H1 (cell line): ENCODE measurements around the gene TRAF3. TPM values are rescaled to one million over a fixed set of nuclear protein-coding genes. Genes with fewer than 3 reads are reported as not detected.

Experiments
- CTCF ChIA-PET: fragments of 300-600 bp; sonication (Branson Sonifier 250); formaldehyde crosslinking; loops from one replicate; lab custom pipeline; 2021; ENCODE audit not compliant: partially characterized antibody; lab: Charles Lee
- POLR2A ChIA-PET: fragments of 300-600 bp; sonication (Branson Sonifier 250); formaldehyde crosslinking; loops from one replicate; lab custom pipeline; 2021; ENCODE audit warnings: inconsistent platforms; ENCODE audit not compliant: partially characterized antibody; lab: Charles Lee
- DNase-seq, 2 experiments: peaks; one replicate each; pipeline versions ENCODE4 v3.0.0 to v3.0.0-alpha.2; 2010 to 2022; ENCODE audit warnings: low spot score in 2 of 2, low read depth in 1 of 2, mixed read lengths in 1 of 2
- FAIRE-seq: peaks from 2 replicates; lab custom pipeline; 2011; peaks lifted over from hg19 to GRCh38; lab: Jason Lieb, UNC
- H2AFZ ChIP-seq: 2 replicates; pipeline ENCODE4 v1.8.1; 2012; ENCODE audit warnings: low read length, inconsistent platforms
- H2AK5ac ChIP-seq: 2 replicates; pipeline ENCODE4 v1.6.1; 2013; ENCODE audit warnings: low read depth, low read length
- H2BK120ac ChIP-seq: replicated peaks from 2 replicates; pipeline ENCODE3; 2013; ENCODE audit warnings: low read depth, low read length, inconsistent platforms
- H2BK12ac ChIP-seq: 2 replicates; pipeline ENCODE4 v1.6.1; 2013; ENCODE audit warnings: low read depth, low read length
- H2BK15ac ChIP-seq: 2 replicates; pipeline ENCODE4 v1.6.1; 2013; ENCODE audit warnings: low read length
- H2BK20ac ChIP-seq: 2 replicates; pipeline ENCODE4 v1.6.1; 2013; ENCODE audit warnings: low read length
- H2BK5ac ChIP-seq: 2 replicates; pipeline ENCODE4 v1.6.1; 2013; ENCODE audit warnings: low read depth, low read length
- H3K14ac ChIP-seq: 2 replicates; pipeline ENCODE4 v1.6.1; 2013; ENCODE audit warnings: inconsistent platforms; ENCODE audit not compliant: insufficient read length
- H3K18ac ChIP-seq: 2 replicates; pipeline ENCODE4 v1.6.1; 2013; ENCODE audit warnings: low read length; ENCODE audit errors: extremely low read depth
- H3K23ac ChIP-seq: 2 replicates; pipeline ENCODE4 v1.6.1; 2013; ENCODE audit warnings: inconsistent platforms; ENCODE audit not compliant: insufficient read length
- H3K23me2 ChIP-seq: 2 replicates; pipeline ENCODE4 v1.6.1; 2013; ENCODE audit warnings: low read depth, low read length
- H3K27ac ChIP-seq: 2 replicates; pipeline ENCODE4 v1.6.1; 2011; ENCODE audit warnings: low read depth, low read length, inconsistent platforms
- H3K27me3 ChIP-seq, 4 experiments: replicated peaks in 1 of 4; 1 replicate in 1 of 4; 2 replicates in 3 of 4; pipeline versions ENCODE4 v1.6.1 to v1.8.1; 2011 to 2013; ENCODE audit warnings: low read length in 3 of 4, mild to moderate bottlenecking in 3 of 4, inconsistent platforms in 2 of 4, mixed read lengths in 2 of 4, moderate library complexity in 1 of 4; ENCODE audit not compliant: control insufficient read depth in 3 of 4, insufficient read depth in 3 of 4; ENCODE audit errors: extremely low read depth in 1 of 4
- H3K36me3 ChIP-seq, 4 experiments: 2 replicates each; pipeline versions ENCODE4 v1.6.1 to v1.8.1; 2011 to 2013; ENCODE audit warnings: mild to moderate bottlenecking in 4 of 4, low read length in 3 of 4, moderate library complexity in 2 of 4, control low read depth in 1 of 4, inconsistent platforms in 1 of 4; ENCODE audit not compliant: insufficient read depth in 4 of 4, control insufficient read depth in 2 of 4
- H3K4ac ChIP-seq: replicated peaks from 2 replicates; pipeline ENCODE3; 2013; ENCODE audit warnings: low read length, low read depth, mixed read lengths, inconsistent platforms; ENCODE audit not compliant: insufficient read length
- H3K4me1 ChIP-seq, 4 experiments: replicated peaks in 1 of 4; 1 replicate in 1 of 4; 2 replicates in 3 of 4; pipeline versions ENCODE4 v1.6.1 to v1.8.1; 2011 to 2013; ENCODE audit warnings: low read length in 3 of 4, inconsistent platforms in 2 of 4, mixed read lengths in 1 of 4; ENCODE audit not compliant: insufficient read depth in 4 of 4, control insufficient read depth in 3 of 4
- H3K4me2 ChIP-seq, 2 experiments: 2 replicates each; pipeline versions ENCODE4 v1.6.1 to v1.8.1; 2011 to 2013; ENCODE audit warnings: low read depth in 2 of 2, low read length in 2 of 2, control low read depth in 1 of 2, inconsistent platforms in 1 of 2, mild to moderate bottlenecking in 1 of 2; ENCODE audit not compliant: insufficient read depth in 1 of 2
- H3K4me3 ChIP-seq, 4 experiments: fragments of 200-600, 300-600 bp in 1 of 4; sonication (generic), shearing (Covaris generic), sonication (Bioruptor Twin) in 1 of 4; 2 replicates each; pipeline versions ENCODE4 v1.5.1 to v1.8.1; 2011 to 2016; ENCODE audit warnings: low read length in 4 of 4, low read depth in 3 of 4, control low read depth in 2 of 4, inconsistent platforms in 2 of 4, mild to moderate bottlenecking in 2 of 4, mixed read lengths in 1 of 4, moderate library complexity in 1 of 4; ENCODE audit not compliant: insufficient read depth in 2 of 4; ENCODE audit errors: extremely low read depth in 1 of 4
- H3K56ac ChIP-seq: replicated peaks from 2 replicates; pipeline ENCODE3; 2013; ENCODE audit warnings: low read depth, mild to moderate bottlenecking, mixed read lengths, low read length, inconsistent platforms; ENCODE audit not compliant: insufficient read length
- H3K79me1 ChIP-seq: 2 replicates; pipeline ENCODE4 v1.6.1; 2013; ENCODE audit warnings: low read depth, low read length, control low read depth
- H3K79me2 ChIP-seq, 2 experiments: 2 replicates each; pipeline versions ENCODE4 v1.6.1 to v1.8.1; 2012 to 2013; ENCODE audit warnings: low read length in 2 of 2, mild to moderate bottlenecking in 2 of 2, inconsistent platforms in 1 of 2; ENCODE audit not compliant: insufficient read depth in 2 of 2, control insufficient read depth in 1 of 2
- H3K9ac ChIP-seq, 4 experiments: replicated peaks in 1 of 4; 1 replicate in 1 of 4; 2 replicates in 3 of 4; pipeline versions ENCODE4 v1.6.1 to v1.8.1; 2011 to 2013; ENCODE audit warnings: low read depth in 3 of 4, low read length in 3 of 4, control low read depth in 2 of 4, mild to moderate bottlenecking in 2 of 4, moderate library complexity in 2 of 4, inconsistent platforms in 1 of 4; ENCODE audit errors: extremely low read depth in 1 of 4
- H3K9me3 ChIP-seq, 2 experiments: 2 replicates each; pipeline versions ENCODE4 v1.6.1 to v1.8.1; 2012 to 2013; ENCODE audit warnings: mild to moderate bottlenecking in 2 of 2, moderate library complexity in 2 of 2, control low read depth in 1 of 2, inconsistent platforms in 1 of 2, low read depth in 1 of 2, low read length in 1 of 2, mixed read lengths in 1 of 2; ENCODE audit not compliant: insufficient read depth in 2 of 2
- H4K20me1 ChIP-seq, 2 experiments: replicated peaks in 1 of 2; 2 replicates each; pipeline versions ENCODE3 to v1.8.1; 2011 to 2013; ENCODE audit warnings: inconsistent platforms in 2 of 2, low read length in 2 of 2, mild to moderate bottlenecking in 1 of 2; ENCODE audit not compliant: insufficient read depth in 2 of 2, control insufficient read depth in 1 of 2
- H4K5ac ChIP-seq: 2 replicates; pipeline ENCODE4 v1.6.1; 2013; ENCODE audit warnings: low read length, low read depth, mixed read lengths, inconsistent platforms; ENCODE audit not compliant: insufficient read length
- H4K8ac ChIP-seq: 2 replicates; pipeline ENCODE4 v1.8.0; 2013; ENCODE audit warnings: mild to moderate bottlenecking, moderate library complexity, low read length, inconsistent platforms; ENCODE audit not compliant: insufficient read depth; ENCODE audit errors: extremely low read depth
- H4K91ac ChIP-seq: replicated peaks from 2 replicates; pipeline ENCODE3; 2013; ENCODE audit warnings: low read length, mixed read lengths, inconsistent platforms; ENCODE audit not compliant: insufficient read length
- BCL11A ChIP-seq, 2 experiments: IDR thresholded peaks; one replicate each; pipeline ENCODE4 v1.6.1; 2011; ENCODE audit warnings: low read depth in 2 of 2, low read length in 2 of 2, mild to moderate bottlenecking in 2 of 2
- E2F6 ChIP-seq: IDR thresholded peaks from 2 replicates; pipeline ENCODE4 v1.6.1; 2012; ENCODE audit warnings: inconsistent platforms
- FOSL1 ChIP-seq: IDR thresholded peaks from 2 replicates; pipeline ENCODE4 v1.6.1; 2011; ENCODE audit warnings: mild to moderate bottlenecking, low read depth, low read length, moderate library complexity; ENCODE audit not compliant: insufficient read depth
- SIN3A ChIP-seq, 2 experiments: IDR thresholded peaks in 1 of 2; conservative IDR thresholded peaks in 1 of 2; 2 replicates each; pipeline ENCODE4 v1.6.1; 2011 to 2012; ENCODE audit warnings: low read length in 2 of 2, improper control_type of control experiment in 1 of 2, low read depth in 1 of 2, mild to moderate bottlenecking in 1 of 2
- WGBS, 2 experiments: shearing (Covaris generic) in 1 of 2; methylation state at CpG; one replicate each; pipeline versions ENCODE4 v1.1.6 to v1.1.7; 2013 to 2015; ENCODE audit warnings: low lambda C conversion rate in 2 of 2, mixed read lengths in 2 of 2, inconsistent platforms in 1 of 2, low coverage in 1 of 2, missing lambda C conversion rate in 1 of 2; ENCODE audit not compliant: insufficient replicate concordance in 2 of 2, insufficient coverage in 1 of 2, insufficient read length in 1 of 2; ENCODE audit errors: extremely low coverage in 1 of 2, missing lambda C conversion rate in 1 of 2; 5-methylcytosine and 5-hydroxymethylcytosine counted together
- polyA plus RNA-seq, 7 experiments: library from polyadenylated mRNA; depleted of rRNA in 3 of 7; stranded (reverse) in 5 of 7; unstranded in 2 of 7; fragments of >200 nt in 5 of 7; fragments of 200-250 nt in 2 of 7; gene quantifications; 1 replicate in 5 of 7; 2 replicates in 1 of 7; 4 replicates in 1 of 7; pipeline versions ENCODE4 v1.2.1 to v1.2.3, GENCODE V29; 2011 to 2013; ENCODE audit warnings: missing spikeins in 2 of 7, mixed read lengths in 2 of 7
- total RNA-seq: library from RNA; stranded (reverse); fragmentation: NEBNext Ultra II Directional; extraction: Animal tissue kit (Norgen Biotek cat#: 25700); gene quantifications from 2 replicates; pipeline ENCODE4 v1.2.1, GENCODE V29; 2021

TRAF3 gene
- total and polyA plus RNA-seq, 2 of the 8 experiments (the other 6 are each of a cell fraction or from before 2014, with no cell fraction given): 5.8 to 12.1 TPM

- H3K56ac ChIP-seq: no peak overlapping the region
- H3K4me1 ChIP-seq: no peaks in the 10 kb centered on the region; a peak in 1 of 7 replicates
- FAIRE-seq (no peak), DNase-seq (no peak)
- H3K79me2 ChIP-seq: no peaks in the 10 kb centered on the region
- no peak overlapping the region for H4K5ac ChIP-seq
- H3K9me3 ChIP-seq: peaks cover 3 to 15% of the 10 kb centered on the region in 2 experiments; a peak in 2 of 4 replicates
- no peak overlapping the region; the same call in 1 of the 2 replicates for H4K8ac ChIP-seq
- no peaks in the 10 kb centered on the region for H3K23me2 ChIP-seq
- no peaks in the 10 kb centered on the region for H3K79me1 ChIP-seq
- H2AFZ ChIP-seq: no peak overlapping the region
- peaks cover 0 to 16% (median 6%) of the 10 kb centered on the region in 4 experiments; a peak in 3 of 8 replicates for H3K36me3 ChIP-seq
- no peaks in the 10 kb centered on the region for H4K20me1 ChIP-seq
- H2BK20ac ChIP-seq: no peak overlapping the region
- H2BK15ac ChIP-seq: no peak overlapping the region
- H4K91ac ChIP-seq: no peak overlapping the region
- H3K23ac ChIP-seq: no peak overlapping the region
- no peak overlapping the region for H3K27ac ChIP-seq
- H3K4me2 ChIP-seq: no peak overlapping the region
- ChIA-PET CTCF (interaction anchor here (0.7 to 2.3 kb wide), 2 partner anchors 33 to 216 kb away, joined by 5 to 6 read pairs; no protein-coding TSS in a partner anchor), POLR2A (interaction anchor here (0.6 kb wide), 1 partner anchor 21 kb away, joined by 4 read pairs; no protein-coding TSS in a partner anchor)
- no peak overlapping the region for H3K4me3 ChIP-seq
- H3K9ac ChIP-seq: no peak overlapping the region
- no peaks in the 10 kb centered on the region for H3K27me3 ChIP-seq
- H2BK5ac ChIP-seq: no peak overlapping the region
- H3K4ac ChIP-seq: no peak overlapping the region
- 93% methylated on average over 21 of the region's 21 CpGs; no CpG with 5 or more reads in 1 of the 2 experiments for WGBS, 2 experiments
- H3K14ac ChIP-seq: no peak overlapping the region
- H2BK120ac ChIP-seq: no peak overlapping the region
- no peak overlapping the region for H3K18ac ChIP-seq
- H2AK5ac ChIP-seq: no peak overlapping the region
- no peak overlapping the region for H2BK12ac ChIP-seq
- TF ChIP-seq BCL11A (IDR thresholded peaks at IDR 0.05; ENCODE audit: low read depth in 2 of 2, low read length in 2 of 2) (no peak), E2F6 (peak; percentile 59), SIN3A (conservative IDR thresholded peaks at IDR 0.05 in 1 of 2, IDR thresholded peaks at IDR 0.05 in 1 of 2; ENCODE audit: low read depth in 1 of 2, low read length in 2 of 2) (no peak), FOSL1 (no peak)
These were observed 133.2 kb downstream of the TRAF3 start for GRCh38 chr14:102910442-102910841.
